ENCODE data around the gene ADGRF3.
"Not testable (repeated sequence)": the region's sequence is repeated elsewhere in the genome, so short reads cannot be mapped to it uniquely, and the experiment has no call there.

Gene ADGRF3

DNA sequence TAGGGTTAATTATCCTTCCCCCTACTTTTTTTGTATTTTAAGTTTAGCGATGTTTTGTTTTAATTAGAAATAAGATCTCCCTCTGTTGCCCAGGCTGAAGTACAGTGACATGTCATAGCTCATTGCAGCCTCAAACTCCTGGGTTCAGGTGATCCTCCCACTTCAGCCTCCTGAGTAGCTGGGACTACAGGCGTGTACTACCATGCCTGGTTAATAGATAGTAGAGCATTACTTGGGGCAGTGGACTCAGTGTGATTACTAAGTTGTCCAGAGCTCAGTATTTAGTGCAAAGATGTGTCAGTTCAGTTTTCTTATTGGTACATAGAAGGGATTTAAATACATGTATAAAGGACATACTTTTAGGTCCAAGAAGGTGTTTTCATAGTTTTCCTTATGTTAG lies 9.5 kb upstream of the ADGRF3 start:
- Histone ChIP-seq H3K36me3 (ENCODE audit: insufficient read depth, low read length) (peaks cover 21% of the 10 kb centered on the region; the same call in 1 of the 2 replicates), H3K4me2 (ENCODE audit: low read length) (no peak overlapping the region), H3K9ac (ENCODE audit: low read length) (no peak overlapping the region), H3K79me2 (ENCODE audit: insufficient read depth, low read length) (peaks cover 92% of the 10 kb centered on the region), H3K4me3 (ENCODE audit: low read depth, low read length, poor library complexity, severe bottlenecking) (no peak overlapping the region), H3K4me1 (ENCODE audit: insufficient read depth, low read length, severe bottlenecking) (no peaks in the 10 kb centered on the region), H3K9me2 (ENCODE audit: low read depth, low read length) (no peaks in the 10 kb centered on the region), H3F3A (ENCODE audit: insufficient read depth, low read length) (no peaks in the 10 kb centered on the region), H3K9me3 (ENCODE audit: low read length) (no peaks in the 10 kb centered on the region), H3K27me3 (ENCODE audit: insufficient read depth, low read length) (no peaks in the 10 kb centered on the region), H4K20me1 (ENCODE audit: insufficient read depth, low read length) (no peaks in the 10 kb centered on the region), H3K27ac (ENCODE audit: low read depth, low read length, poor library complexity, severe bottlenecking) (no peak overlapping the region), H2AFZ (ENCODE audit: low read length) (no peak overlapping the region)
- TF ChIP-seq EZH2 (IDR thresholded peaks at IDR 0.05; ENCODE audit: borderline replicate concordance, low read length) = no peak
- TF ChIP-seq, protein P1, sequence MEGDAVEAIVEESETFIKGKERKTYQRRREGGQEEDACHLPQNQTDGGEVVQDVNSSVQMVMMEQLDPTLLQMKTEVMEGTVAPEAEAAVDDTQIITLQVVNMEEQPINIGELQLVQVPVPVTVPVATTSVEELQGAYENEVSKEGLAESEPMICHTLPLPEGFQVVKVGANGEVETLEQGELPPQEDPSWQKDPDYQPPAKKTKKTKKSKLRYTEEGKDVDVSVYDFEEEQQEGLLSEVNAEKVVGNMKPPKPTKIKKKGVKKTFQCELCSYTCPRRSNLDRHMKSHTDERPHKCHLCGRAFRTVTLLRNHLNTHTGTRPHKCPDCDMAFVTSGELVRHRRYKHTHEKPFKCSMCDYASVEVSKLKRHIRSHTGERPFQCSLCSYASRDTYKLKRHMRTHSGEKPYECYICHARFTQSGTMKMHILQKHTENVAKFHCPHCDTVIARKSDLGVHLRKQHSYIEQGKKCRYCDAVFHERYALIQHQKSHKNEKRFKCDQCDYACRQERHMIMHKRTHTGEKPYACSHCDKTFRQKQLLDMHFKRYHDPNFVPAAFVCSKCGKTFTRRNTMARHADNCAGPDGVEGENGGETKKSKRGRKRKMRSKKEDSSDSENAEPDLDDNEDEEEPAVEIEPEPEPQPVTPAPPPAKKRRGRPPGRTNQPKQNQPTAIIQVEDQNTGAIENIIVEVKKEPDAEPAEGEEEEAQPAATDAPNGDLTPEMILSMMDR (IDR thresholded peaks at IDR 0.05; ENCODE audit: low read length) = no peak

DNA sequence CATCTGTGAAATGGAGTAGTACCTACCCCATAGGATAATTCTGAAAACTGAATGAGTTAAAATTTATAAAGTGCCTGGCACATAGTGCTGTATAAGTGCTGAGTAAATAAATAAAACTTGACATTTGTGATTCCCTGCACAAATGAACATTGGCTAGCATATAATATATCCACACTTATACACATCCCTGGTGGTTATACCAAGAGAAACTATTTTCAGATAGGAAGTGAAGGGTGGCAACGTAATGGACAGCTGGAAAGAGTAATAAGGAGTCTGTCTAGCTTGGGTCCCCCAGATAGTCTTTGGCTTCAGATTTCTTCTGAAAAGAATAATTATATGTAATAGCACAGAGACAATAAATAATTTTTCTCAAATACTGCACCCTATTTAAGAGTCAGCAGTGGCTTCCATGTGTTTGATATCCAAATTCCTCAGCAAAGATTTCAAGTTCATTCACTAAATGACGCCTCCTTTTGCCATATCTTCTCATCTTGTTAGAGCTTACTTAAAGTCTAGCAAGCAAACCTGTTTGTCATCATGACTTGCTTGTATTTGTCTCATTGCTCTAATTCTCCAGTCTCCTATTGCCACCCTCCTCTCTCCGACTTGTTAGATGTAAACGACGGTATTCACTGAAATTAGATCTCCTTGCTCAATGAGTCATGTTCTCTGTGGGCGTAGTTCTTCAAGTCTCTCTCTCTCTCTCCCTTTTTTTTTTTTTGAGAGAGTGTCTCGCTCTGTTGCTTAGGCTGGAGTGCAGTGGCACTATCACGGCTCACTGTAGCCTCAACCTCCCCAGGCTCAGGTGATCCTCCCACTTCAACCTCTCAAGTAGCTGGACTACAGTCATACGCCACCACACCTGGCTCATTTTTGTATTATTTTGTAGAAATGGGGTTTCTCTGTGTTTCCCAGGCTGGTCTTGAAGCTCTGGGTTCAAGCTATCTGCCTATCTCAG lies 8.7 kb upstream of the ADGRF3 start:
- H3K4me2 ChIP-seq (ENCODE audit: low read length) = no peak overlapping the region

DNA sequence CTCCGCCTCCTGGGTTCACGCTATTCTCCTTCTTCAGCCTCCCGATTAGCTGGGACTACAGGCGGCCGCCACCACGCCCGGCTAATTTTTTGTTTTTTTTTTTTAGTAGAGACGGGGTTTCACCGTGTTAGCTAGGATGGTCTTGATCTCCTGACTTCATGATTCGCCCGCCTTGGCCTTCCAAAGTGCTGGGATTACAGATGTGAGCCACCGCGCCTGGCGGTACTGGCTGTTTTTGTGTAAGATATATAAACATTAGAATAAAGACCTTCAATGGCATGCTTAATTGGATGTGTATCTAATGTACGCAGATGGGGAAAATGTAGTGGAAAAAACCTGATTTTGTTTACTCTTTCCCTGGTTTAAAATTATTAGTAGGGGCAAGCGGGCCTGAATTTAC lies 7.9 kb upstream of the ADGRF3 start:
- H3K4me1 ChIP-seq (ENCODE audit: insufficient read depth, low read length, severe bottlenecking); H3K4me3 ChIP-seq (ENCODE audit: low read depth, low read length, poor library complexity, severe bottlenecking); H3K9me2 ChIP-seq (ENCODE audit: low read depth, low read length); H3K4me2 ChIP-seq (ENCODE audit: low read length); H3K27me3 ChIP-seq (ENCODE audit: insufficient read depth, low read length); H3F3A ChIP-seq (ENCODE audit: insufficient read depth, low read length); H2AFZ ChIP-seq (ENCODE audit: low read length); H4K20me1 ChIP-seq (ENCODE audit: insufficient read depth, low read length); H3K9ac ChIP-seq (ENCODE audit: low read length); H3K27ac ChIP-seq (ENCODE audit: low read depth, low read length, poor library complexity, severe bottlenecking); H3K9me3 ChIP-seq (ENCODE audit: low read length): not testable (repeated sequence)
- Histone ChIP-seq H3K79me2 (ENCODE audit: insufficient read depth, low read length) (peaks cover 91% of the 10 kb centered on the region), H3K36me3 (ENCODE audit: insufficient read depth, low read length) (peaks cover 21% of the 10 kb centered on the region; the same call in 1 of the 2 replicates)

More for the DNA sequence above, 8.7 kb upstream of the ADGRF3 start:
- Histone ChIP-seq H4K20me1 (ENCODE audit: insufficient read depth, low read length) (no peaks in the 10 kb centered on the region), H3K4me3 (ENCODE audit: low read depth, low read length, poor library complexity, severe bottlenecking) (no peak overlapping the region), H3K27ac (ENCODE audit: low read depth, low read length, poor library complexity, severe bottlenecking) (no peak overlapping the region), H3K9ac (ENCODE audit: low read length) (no peak overlapping the region), H2AFZ (ENCODE audit: low read length) (no peak overlapping the region), H3K9me2 (ENCODE audit: low read depth, low read length) (no peaks in the 10 kb centered on the region), H3K4me1 (ENCODE audit: insufficient read depth, low read length, severe bottlenecking) (no peaks in the 10 kb centered on the region), H3K79me2 (ENCODE audit: insufficient read depth, low read length) (peaks cover 91% of the 10 kb centered on the region), H3K36me3 (ENCODE audit: insufficient read depth, low read length) (peaks cover 21% of the 10 kb centered on the region; the same call in 1 of the 2 replicates), H3K27me3 (ENCODE audit: insufficient read depth, low read length) (no peaks in the 10 kb centered on the region), H3F3A (ENCODE audit: insufficient read depth, low read length) (no peaks in the 10 kb centered on the region), H3K9me3 (ENCODE audit: low read length) (no peaks in the 10 kb centered on the region)
- TF ChIP-seq EZH2 (IDR thresholded peaks at IDR 0.05; ENCODE audit: borderline replicate concordance, low read length) = no peak
- TF ChIP-seq, protein P1 (IDR thresholded peaks at IDR 0.05; ENCODE audit: low read length) = no peak

Measured in OCI-LY1 (cell line).